Measurements from ENCODE around the gene WDPCP. TPM values are rescaled to one million over a fixed set of nuclear protein-coding genes. Genes with fewer than 3 reads are reported as not detected.
"Not testable (repeated sequence)": the region's sequence is repeated elsewhere in the genome, so short reads cannot be mapped to it uniquely, and the experiment has no call there.

Gene WDPCP
- total RNA-seq, 2 donors from 2014 or later: 11.8 to 25.1 TPM

- TF ChIP-seq CTCF (conservative IDR thresholded peaks at IDR 0.05): no peak
- 93 to 100% methylated on average over 5 to 6 of the region's 6 CpGs for WGBS, 2 experiments (ENCODE audit: insufficient coverage in 1 of 2, insufficient read length in 1 of 2)
- Histone ChIP-seq H3K9me3 (ENCODE audit: control insufficient read depth, low read length) (no peaks in the 10 kb centered on the region), H3K4me3 (ENCODE audit: low read length) (no peak overlapping the region), H3K9ac (ENCODE audit: extremely low read depth, low read length, poor library complexity, severe bottlenecking) (no peak overlapping the region), H3K27me3 (ENCODE audit: control insufficient read depth, insufficient read depth, low read length, poor library complexity, severe bottlenecking) (no peaks in the 10 kb centered on the region), H3K4me1 (ENCODE audit: control insufficient read depth, insufficient read depth, low read length) (peaks cover 2% of the 10 kb centered on the region), H3K27ac (ENCODE audit: low read depth, low read length) (no peak overlapping the region), H3K36me3 (ENCODE audit: control insufficient read depth, insufficient read depth, low read length) (no peaks in the 10 kb centered on the region)
- H3K4me1 Mint-ChIP-seq: peaks cover 9% of the 10 kb centered on the region
- H3K9me3 Mint-ChIP-seq: no peaks in the 10 kb centered on the region
- no peak for DNase-seq
- no peaks in the 10 kb centered on the region for H3K27me3 Mint-ChIP-seq (ENCODE audit: insufficient read depth)
- H3K4me3 Mint-ChIP-seq: no peak overlapping the region
- no peaks in the 10 kb centered on the region for H3K36me3 Mint-ChIP-seq (ENCODE audit: low read depth)
- no peak overlapping the region for H3K27ac Mint-ChIP-seq
Observed at GRCh38 chr2:63484901-63485300, 103.4 kb downstream of the WDPCP start.

- no peaks in the 10 kb centered on the region for H3K36me3 Mint-ChIP-seq (ENCODE audit: low read depth)
- H3K9me3 Mint-ChIP-seq: no peaks in the 10 kb centered on the region
- Histone ChIP-seq H3K4me3 (ENCODE audit: low read length) (no peak overlapping the region), H3K27ac (ENCODE audit: low read depth, low read length) (no peak overlapping the region), H3K27me3 (ENCODE audit: control insufficient read depth, insufficient read depth, low read length, poor library complexity, severe bottlenecking) (no peaks in the 10 kb centered on the region), H3K36me3 (ENCODE audit: control insufficient read depth, insufficient read depth, low read length) (no peaks in the 10 kb centered on the region), H3K9me3 (ENCODE audit: control insufficient read depth, low read length) (no peaks in the 10 kb centered on the region), H3K4me1 (ENCODE audit: control insufficient read depth, insufficient read depth, low read length) (peaks cover 2% of the 10 kb centered on the region), H3K9ac (ENCODE audit: extremely low read depth, low read length, poor library complexity, severe bottlenecking) (no peak overlapping the region)
- no peak for DNase-seq
- no peak for TF ChIP-seq CTCF (conservative IDR thresholded peaks at IDR 0.05)
- WGBS, 2 experiments (ENCODE audit: insufficient coverage in 1 of 2, insufficient read length in 1 of 2): 84 to 87% methylated on average over 2 of the region's 2 CpGs
- H3K4me1 Mint-ChIP-seq: peaks cover 9% of the 10 kb centered on the region
- H3K27me3 Mint-ChIP-seq (ENCODE audit: insufficient read depth): no peaks in the 10 kb centered on the region
- no peak overlapping the region for H3K27ac Mint-ChIP-seq
- H3K4me3 Mint-ChIP-seq: no peak overlapping the region
Observed at GRCh38 chr2:63484481-63484880, 103.8 kb downstream of the WDPCP start.

DNA sequence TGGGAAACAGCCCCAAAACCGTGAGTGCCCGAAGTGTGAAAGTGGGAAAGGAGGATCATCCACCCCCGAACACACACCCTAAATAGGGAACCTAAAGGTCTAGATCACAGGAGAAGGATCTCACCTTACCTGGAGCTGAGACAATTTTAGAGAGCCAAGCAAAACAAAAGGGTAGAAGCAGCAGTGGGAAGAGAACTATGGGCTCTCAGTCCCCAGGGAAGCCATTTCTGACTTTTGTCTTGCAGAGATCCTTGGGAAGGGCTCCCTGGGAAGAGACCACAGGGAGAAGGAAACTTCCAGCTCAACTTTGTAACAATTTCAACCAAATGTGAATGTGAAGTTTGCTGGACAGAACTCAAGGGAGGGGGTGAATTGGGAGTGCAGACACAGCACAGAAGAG, 110.6 kb downstream of the WDPCP start:
- no peak for TF ChIP-seq CTCF (conservative IDR thresholded peaks at IDR 0.05)
- no peaks in the 10 kb centered on the region for H3K27me3 ChIP-seq (ENCODE audit: control insufficient read depth, insufficient read depth, low read length, poor library complexity, severe bottlenecking)
- H3K9me3 Mint-ChIP-seq: no peaks in the 10 kb centered on the region
- no peak overlapping the region for H3K27ac Mint-ChIP-seq
- no peak overlapping the region for H3K9ac ChIP-seq (ENCODE audit: extremely low read depth, low read length, poor library complexity, severe bottlenecking)
- H3K4me3 ChIP-seq (ENCODE audit: low read length): no peak overlapping the region
- H3K27me3 Mint-ChIP-seq (ENCODE audit: insufficient read depth): no peaks in the 10 kb centered on the region
- no peaks in the 10 kb centered on the region for H3K4me1 ChIP-seq (ENCODE audit: control insufficient read depth, insufficient read depth, low read length)
- no peak overlapping the region for H3K27ac ChIP-seq (ENCODE audit: low read depth, low read length)
- no peaks in the 10 kb centered on the region for H3K36me3 Mint-ChIP-seq (ENCODE audit: low read depth)
- WGBS, 2 experiments (ENCODE audit: insufficient coverage in 1 of 2, insufficient read length in 1 of 2): 89% methylated on average over 3 of the region's 3 CpGs; no CpG with 5 or more reads in 1 of the 2 experiments
- H3K4me1 Mint-ChIP-seq: no peaks in the 10 kb centered on the region
- DNase-seq: no peak
- H3K4me3 Mint-ChIP-seq: no peak overlapping the region
- no peaks in the 10 kb centered on the region for H3K9me3 ChIP-seq (ENCODE audit: control insufficient read depth, low read length)
- no peaks in the 10 kb centered on the region for H3K36me3 ChIP-seq (ENCODE audit: control insufficient read depth, insufficient read depth, low read length)

GRCh38 chr2:63469313-63469712, 119.0 kb downstream of the WDPCP start:
- not testable (repeated sequence) for H3K36me3 ChIP-seq (ENCODE audit: control insufficient read depth, insufficient read depth, low read length); H3K27me3 Mint-ChIP-seq (ENCODE audit: insufficient read depth); H3K36me3 Mint-ChIP-seq (ENCODE audit: low read depth); H3K9me3 ChIP-seq (ENCODE audit: control insufficient read depth, low read length); H3K27ac ChIP-seq (ENCODE audit: low read depth, low read length); H3K27ac Mint-ChIP-seq; H3K4me1 Mint-ChIP-seq; H3K4me1 ChIP-seq (ENCODE audit: control insufficient read depth, insufficient read depth, low read length); H3K9me3 Mint-ChIP-seq; H3K27me3 ChIP-seq (ENCODE audit: control insufficient read depth, insufficient read depth, low read length, poor library complexity, severe bottlenecking); H3K4me3 ChIP-seq (ENCODE audit: low read length); DNase-seq; H3K9ac ChIP-seq (ENCODE audit: extremely low read depth, low read length, poor library complexity, severe bottlenecking); H3K4me3 Mint-ChIP-seq
- WGBS, 2 experiments (ENCODE audit: insufficient coverage in 1 of 2, insufficient read length in 1 of 2): 100% methylated on average over 1 of the region's 1 CpG

Measured in endodermal cell (in vitro differentiated cells).